Measurements from ENCODE around the gene TNPO2. TPM values are rescaled to one million over a fixed set of nuclear protein-coding genes. Genes with fewer than 3 reads are reported as not detected.

The TNPO2 gene
- total RNA-seq, 2 experiments from 2014 or later, result 47.3 to 47.4 TPM

- Mint-ChIP-seq H3K36me3 (ENCODE audit: low read depth) (no peaks in the 10 kb centered on the region), H3K9me3 (no peaks in the 10 kb centered on the region), H3K4me1 (ENCODE audit: low read depth) (no peaks in the 10 kb centered on the region), H3K4me3 (no peak overlapping the region), H3K27me3 (no peaks in the 10 kb centered on the region), H3K27ac (no peak overlapping the region)
- Histone ChIP-seq H3K27ac (ENCODE audit: low read depth in 1 of 2, low read length in 2 of 2) (no peak overlapping the region), H3K9me3 (ENCODE audit: control insufficient read depth in 1 of 2, insufficient read depth in 1 of 2, low read length in 2 of 2) (no peaks in the 10 kb centered on the region), H3K27me3 (ENCODE audit: control insufficient read depth in 1 of 2, insufficient read depth in 2 of 2, low read length in 2 of 2) (no peaks in the 10 kb centered on the region), H3K36me3 (ENCODE audit: insufficient read depth, low read length) (peaks cover 2% of the 10 kb centered on the region), H3K4me3 (ENCODE audit: low read length) (no peak overlapping the region), H3K4me1 (ENCODE audit: insufficient read depth, low read length) (no peaks in the 10 kb centered on the region)
- intact Hi-C loops (cut with DNase I, micrococcal nuclease), result loop anchor here in 1 of 2 experiments (10.0 kb wide), 1 partner anchor 1185 kb away; the partner anchor contains the start of gene ZNF653
- ChIA-PET POLR2A (no interaction called here), CTCF (no interaction called here)
- DNase-seq (peak in 1 of 14 experiments; percentile 21), ATAC-seq (ENCODE audit: poor library complexity) (no peak)
- TF ChIP-seq CTCF (IDR thresholded peaks at IDR 0.05), result no peak
These were observed 34.0 kb downstream of the TNPO2 start for GRCh38 chr19:12689581-12690216.

- no peaks in the 10 kb centered on the region for H3K36me3 Mint-ChIP-seq (ENCODE audit: low read depth)
- H3K9me3 Mint-ChIP-seq, result no peaks in the 10 kb centered on the region
- no peaks in the 10 kb centered on the region for H3K27me3 ChIP-seq (ENCODE audit: control insufficient read depth in 1 of 2, insufficient read depth in 2 of 2, low read length in 2 of 2)
- H3K4me1 ChIP-seq (ENCODE audit: insufficient read depth, low read length), result no peaks in the 10 kb centered on the region
- H3K27ac ChIP-seq (ENCODE audit: low read depth in 1 of 2, low read length in 2 of 2), result no peak overlapping the region
- peaks cover 2% of the 10 kb centered on the region for H3K36me3 ChIP-seq (ENCODE audit: insufficient read depth, low read length)
- ChIA-PET POLR2A (no interaction called here), CTCF (no interaction called here)
- H3K27me3 Mint-ChIP-seq, result no peaks in the 10 kb centered on the region
- ATAC-seq (ENCODE audit: poor library complexity), result no peak
- H3K4me3 ChIP-seq (ENCODE audit: low read length), result no peak overlapping the region
- TF ChIP-seq CTCF (IDR thresholded peaks at IDR 0.05), result no peak
- DNase-seq, result no peak
- intact Hi-C loops (cut with DNase I, micrococcal nuclease), result no loop called here
- H3K27ac Mint-ChIP-seq, result no peak overlapping the region
- no peak overlapping the region for H3K4me3 Mint-ChIP-seq
- no peaks in the 10 kb centered on the region for H3K4me1 Mint-ChIP-seq (ENCODE audit: low read depth)
- H3K9me3 ChIP-seq (ENCODE audit: control insufficient read depth in 1 of 2, insufficient read depth in 1 of 2, low read length in 2 of 2), result no peaks in the 10 kb centered on the region
These were observed 34.7 kb downstream of the TNPO2 start for GRCh38 chr19:12689012-12689411.

GRCh38 chr19:12687496-12688196 is 36.1 kb downstream of the TNPO2 start, which contains the start of gene GNG14:
Gene GNG14, plus strand, starts transcription at chr19:12687998. Its CDS starts 51 bp downstream, at chr19:12688049.
- H3K9me3 ChIP-seq (ENCODE audit: control insufficient read depth in 1 of 2, insufficient read depth in 1 of 2, low read length in 2 of 2), result no peaks in the 10 kb centered on the region
- H3K4me3 Mint-ChIP-seq, result no peak within 1 kb of the TSS
- POLR2A ChIA-PET, result no interaction called here

More at GRCh38 chr19:12687496-12688196, 36.1 kb downstream of the TNPO2 start, which contains the start of gene GNG14:
- no peaks in the 10 kb centered on the region for H3K4me1 ChIP-seq (ENCODE audit: insufficient read depth, low read length)
- H3K36me3 ChIP-seq (ENCODE audit: insufficient read depth, low read length), result no peaks in the 10 kb centered on the region
- ATAC-seq (ENCODE audit: poor library complexity), result no peak
- Mint-ChIP-seq H3K27ac (no peak within 1 kb of the TSS), H3K27me3 (no peaks in the 10 kb centered on the region), H3K4me1 (ENCODE audit: low read depth) (no peaks in the 10 kb centered on the region), H3K36me3 (ENCODE audit: low read depth) (no peaks in the 10 kb centered on the region), H3K9me3 (no peaks in the 10 kb centered on the region)
- no peak for TF ChIP-seq CTCF (IDR thresholded peaks at IDR 0.05)
- no peaks in the 10 kb centered on the region for H3K27me3 ChIP-seq (ENCODE audit: control insufficient read depth in 1 of 2, insufficient read depth in 2 of 2, low read length in 2 of 2)
- CTCF ChIA-PET, result no interaction called here
- DNase-seq, result no peak
- H3K27ac ChIP-seq (ENCODE audit: low read depth in 1 of 2, low read length in 2 of 2), result no peak within 1 kb of the TSS
- intact Hi-C loops (cut with DNase I, micrococcal nuclease), result no loop called here
- no peak within 1 kb of the TSS for H3K4me3 ChIP-seq (ENCODE audit: low read length)

Measured in CD4-positive, alpha-beta T cell (primary cell).